Measurements from ENCODE around the gene STAP2.

DNA sequence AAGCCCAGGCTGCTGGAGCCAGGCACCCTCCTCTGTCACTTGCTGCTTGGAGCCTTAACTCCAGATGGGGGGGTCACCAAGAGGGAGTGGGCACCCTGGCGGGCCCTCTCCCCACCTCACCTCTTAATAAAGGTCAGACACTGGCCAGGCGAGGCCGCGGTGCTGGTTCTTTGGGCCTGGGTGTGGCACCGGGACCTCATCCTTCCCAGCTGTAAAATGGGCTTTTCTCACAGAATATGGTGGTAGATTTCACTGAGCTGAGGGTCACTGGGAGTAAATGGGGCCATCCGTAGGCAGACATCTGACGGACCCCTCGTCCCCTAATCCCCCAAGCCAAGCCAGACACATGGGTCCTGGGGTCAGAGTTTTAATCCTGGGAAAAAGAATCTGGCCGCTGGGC, 14.9 kb downstream of the STAP2 start:
- no peak for TF ChIP-seq ZNF121 (CRISPR knock-in tag; conservative IDR thresholded peaks at IDR 0.05)
- TF ChIP-seq DACH1 (IDR thresholded peaks at IDR 0.05; ENCODE audit: partially characterized antibody), result no peak
